Endothelial cell of umbilical vein (primary cell): ENCODE results near the gene SYNPR. TPM values are rescaled to one million over a fixed set of nuclear protein-coding genes. Genes with fewer than 3 reads are reported as not detected.

Experiments used
- BruUV-seq: library from RNA; stranded (reverse); fragments of 400-500 nt; replicated peaks from 2 replicates; lab custom pipeline; 2021; lab: Mats Ljungman, UMichigan
- CTCF ChIA-PET: fragments of 300-600, 350-600 bp; sonication (Branson Sonifier 250); formaldehyde crosslinking; loops from one replicate; lab custom pipeline; 2021; ENCODE audit warnings: antibody characterized with exemption, inconsistent platforms; lab: Charles Lee
- POLR2A ChIA-PET: fragments of 300-600, 350-600 bp; sonication (Branson Sonifier 250); formaldehyde crosslinking; loops from one replicate; lab custom pipeline; 2021; ENCODE audit warnings: antibody characterized with exemption, inconsistent platforms; lab: Charles Lee
- DNase-seq: peaks from one replicate; pipeline ENCODE4 v3.0.0-alpha.2; 2011; ENCODE audit warnings: low read depth, low spot score
- FAIRE-seq: peaks from 2 replicates; lab custom pipeline; 2011; peaks lifted over from hg19 to GRCh38; lab: Jason Lieb, UNC
- H2AFZ ChIP-seq: 2 replicates; pipeline ENCODE4 v1.6.0; 2012; ENCODE audit warnings: low read depth, low read length, control low read depth, inconsistent platforms
- H3K27ac ChIP-seq: 2 replicates; pipeline ENCODE4 v1.5.1; 2011; ENCODE audit warnings: low read depth, mild to moderate bottlenecking, control low read depth, low read length, moderate library complexity; ENCODE audit not compliant: insufficient read depth
- H3K27me3 ChIP-seq, 2 experiments: 2 replicates each; pipeline versions ENCODE4 v1.6.0 to v1.6.1; 2011; ENCODE audit warnings: low read length in 2 of 2, mixed read lengths in 1 of 2; ENCODE audit not compliant: control insufficient read depth in 2 of 2, insufficient read depth in 2 of 2
- H3K36me3 ChIP-seq, 2 experiments: 2 replicates in 1 of 2; 3 replicates in 1 of 2; pipeline ENCODE4 v1.5.1; 2011; ENCODE audit warnings: low read length in 2 of 2, mild to moderate bottlenecking in 1 of 2, moderate library complexity in 1 of 2; ENCODE audit not compliant: control insufficient read depth in 2 of 2, insufficient read depth in 2 of 2; ENCODE audit errors: extremely low read depth in 1 of 2
- H3K4me1 ChIP-seq: 3 replicates; pipeline ENCODE4 v1.5.1; 2011; ENCODE audit warnings: mild to moderate bottlenecking, low read length; ENCODE audit not compliant: control insufficient read depth, insufficient read depth; ENCODE audit errors: extremely low read depth
- H3K4me2 ChIP-seq: 2 replicates; pipeline ENCODE4 v1.6.1; 2011; ENCODE audit warnings: low read length, control low read depth, mixed read lengths; ENCODE audit not compliant: insufficient read depth
- H3K4me3 ChIP-seq, 3 experiments: fragments of 200-600 bp in 1 of 3; sonication (generic), shearing (Covaris generic) in 1 of 3; replicated peaks in 1 of 3; 2 replicates each; pipeline ENCODE4 v1.5.1; 2011 to 2016; ENCODE audit warnings: control low read depth in 3 of 3, low read length in 3 of 3, mild to moderate bottlenecking in 2 of 3, inconsistent platforms in 1 of 3, low read depth in 1 of 3, moderate library complexity in 1 of 3; ENCODE audit not compliant: insufficient read depth in 1 of 3
- H3K79me2 ChIP-seq: 2 replicates; pipeline ENCODE4 v1.6.0; 2012; ENCODE audit warnings: low read length, inconsistent platforms; ENCODE audit not compliant: control insufficient read depth, insufficient read depth
- H3K9ac ChIP-seq: replicated peaks from 2 replicates; pipeline ENCODE3; 2011; ENCODE audit warnings: low read length, control low read depth; ENCODE audit not compliant: insufficient read depth; ENCODE audit errors: extremely low read depth
- H3K9me1 ChIP-seq: replicated peaks from 3 replicates; pipeline ENCODE4 v1.6.0; 2011; ENCODE audit warnings: mild to moderate bottlenecking, low read length; ENCODE audit not compliant: control insufficient read depth, insufficient read depth; ENCODE audit errors: extremely low read depth
- H3K9me3 ChIP-seq: replicated peaks from 2 replicates; pipeline ENCODE4 v1.5.1; 2012; ENCODE audit warnings: low read length, inconsistent platforms; ENCODE audit not compliant: control insufficient read depth, insufficient read depth
- H4K20me1 ChIP-seq: replicated peaks from 2 replicates; pipeline ENCODE3; 2011; ENCODE audit warnings: mild to moderate bottlenecking, low read length; ENCODE audit not compliant: control insufficient read depth, insufficient read depth; ENCODE audit errors: extremely low read depth
- EZH2 ChIP-seq: IDR thresholded peaks from 2 replicates; pipeline ENCODE4 v1.6.1; 2012; ENCODE audit warnings: borderline replicate concordance, low read depth, mild to moderate bottlenecking, moderate library complexity, low read length, inconsistent platforms; ENCODE audit not compliant: severe bottlenecking
- FOS ChIP-seq: IDR thresholded peaks from 2 replicates; pipeline ENCODE4 v1.6.1; 2011; ENCODE audit warnings: mild to moderate bottlenecking, low read length, moderate library complexity, borderline replicate concordance; ENCODE audit not compliant: insufficient read depth
- GATA2 ChIP-seq: IDR thresholded peaks from 2 replicates; pipeline ENCODE4 v1.7.0; 2011; ENCODE audit warnings: low read depth, mild to moderate bottlenecking, moderate library complexity, mixed read lengths, low read length; ENCODE audit not compliant: insufficient read length, insufficient read depth
- JUN ChIP-seq: IDR thresholded peaks from 2 replicates; pipeline ENCODE4 v1.6.1; 2011; ENCODE audit warnings: borderline replicate concordance, low read depth; ENCODE audit not compliant: insufficient read length, insufficient read depth
- MYC ChIP-seq: IDR thresholded peaks from one replicate; pipeline ENCODE4 v1.6.1; 2011; ENCODE audit warnings: mild to moderate bottlenecking, low read depth, low read length
- POLR2A ChIP-seq: IDR thresholded peaks from 2 replicates; pipeline ENCODE4 v1.6.1; 2012; ENCODE audit warnings: low read depth, mild to moderate bottlenecking, control low read depth, low read length
- POLR2AphosphoS5 ChIP-seq: IDR thresholded peaks from 2 replicates; pipeline ENCODE4 v1.6.1; 2012; ENCODE audit warnings: low read depth, mild to moderate bottlenecking, control low read depth, low read length, moderate library complexity; ENCODE audit not compliant: insufficient read depth
- dilution Hi-C: fragments of 300-500 bp; cut with MboI; formaldehyde crosslinking; loops from one replicate; pipeline ENCODE4 v1.15.0; 2019; ENCODE audit warnings: low sequenced_read_pairs; ENCODE audit not compliant: extremely low pct_ligation_motif_present
- intact Hi-C: fragments of 100-400 bp; cut with micrococcal nuclease; formaldehyde crosslinking; loops from one replicate; pipeline ENCODE4 v1.10.0; 2022
- polyA plus RNA-seq, 4 experiments: library from polyadenylated mRNA; depleted of rRNA in 3 of 4; stranded (reverse) in 3 of 4; unstranded in 1 of 4; fragments of >200 nt; gene quantifications; 2 replicates each; pipeline versions ENCODE4 v1.2.1 to v1.2.3, GENCODE V29; 2011 to 2012; ENCODE audit warnings: missing spikeins in 1 of 4
- total RNA-seq: library from RNA; stranded (reverse); gene quantifications from 2 replicates; pipeline ENCODE4 v1.2.3, GENCODE V29; 2021
- TF ChIP-seq, protein P1 (sequence below): IDR thresholded peaks from 2 replicates; pipeline ENCODE4 v1.6.1; 2011; ENCODE audit not compliant: insufficient read depth, insufficient read length
- TF ChIP-seq, protein P2 (sequence below), 2 donors: IDR thresholded peaks; 1 replicate in 1 of 2; 2 replicates in 1 of 2; pipeline ENCODE4 v1.5.1; 2011; ENCODE audit warnings: low read length in 2 of 2, mild to moderate bottlenecking in 2 of 2, moderate library complexity in 2 of 2, control low read depth in 1 of 2, inconsistent platforms in 1 of 2, low read depth in 1 of 2; ENCODE audit not compliant: insufficient read depth in 1 of 2; ENCODE audit errors: extremely low read depth in 1 of 2

Gene SYNPR
- total and polyA plus RNA-seq, 2 donors (not counting 3 experiments of a cell fraction or from before 2014, with no cell fraction given), result not detected

DNA sequence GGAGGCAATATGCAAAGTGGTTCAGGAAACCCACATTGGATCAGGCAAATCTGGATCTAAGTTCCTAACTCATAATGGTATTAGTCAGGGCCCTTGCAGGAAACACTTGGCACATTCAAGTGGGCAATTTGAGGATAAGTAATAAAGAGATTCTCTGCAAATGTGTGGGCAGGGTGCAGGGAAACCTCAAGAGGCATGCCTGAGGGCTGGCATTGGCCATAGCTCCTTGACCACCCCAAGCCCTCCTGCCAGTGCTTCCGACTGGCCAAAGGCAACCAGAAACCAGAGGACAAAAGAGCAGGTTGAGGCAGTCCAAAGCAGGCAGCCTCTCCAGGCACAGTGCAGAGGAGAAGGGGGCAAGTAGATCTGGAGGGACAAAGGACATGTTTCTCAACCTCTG is 243.5 kb downstream of the SYNPR start:
- ChIA-PET POLR2A (no interaction called here), CTCF (no interaction called here)
- Histone ChIP-seq H3K9ac (no peak overlapping the region), H3K27me3 (no peaks in the 10 kb centered on the region), H3K27ac (no peak overlapping the region), H3K4me1 (no peaks in the 10 kb centered on the region), H2AFZ (no peak overlapping the region), H3K4me2 (no peak overlapping the region), H4K20me1 (no peaks in the 10 kb centered on the region), H3K9me3 (no peaks in the 10 kb centered on the region), H3K79me2 (no peaks in the 10 kb centered on the region), H3K36me3 (no peaks in the 10 kb centered on the region), H3K9me1 (no peaks in the 10 kb centered on the region), H3K4me3 (no peak overlapping the region)
- no peak for TF ChIP-seq EZH2
- TF ChIP-seq, protein P1, sequence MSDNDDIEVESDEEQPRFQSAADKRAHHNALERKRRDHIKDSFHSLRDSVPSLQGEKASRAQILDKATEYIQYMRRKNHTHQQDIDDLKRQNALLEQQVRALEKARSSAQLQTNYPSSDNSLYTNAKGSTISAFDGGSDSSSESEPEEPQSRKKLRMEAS, result no peak
- TF ChIP-seq, protein P2, sequence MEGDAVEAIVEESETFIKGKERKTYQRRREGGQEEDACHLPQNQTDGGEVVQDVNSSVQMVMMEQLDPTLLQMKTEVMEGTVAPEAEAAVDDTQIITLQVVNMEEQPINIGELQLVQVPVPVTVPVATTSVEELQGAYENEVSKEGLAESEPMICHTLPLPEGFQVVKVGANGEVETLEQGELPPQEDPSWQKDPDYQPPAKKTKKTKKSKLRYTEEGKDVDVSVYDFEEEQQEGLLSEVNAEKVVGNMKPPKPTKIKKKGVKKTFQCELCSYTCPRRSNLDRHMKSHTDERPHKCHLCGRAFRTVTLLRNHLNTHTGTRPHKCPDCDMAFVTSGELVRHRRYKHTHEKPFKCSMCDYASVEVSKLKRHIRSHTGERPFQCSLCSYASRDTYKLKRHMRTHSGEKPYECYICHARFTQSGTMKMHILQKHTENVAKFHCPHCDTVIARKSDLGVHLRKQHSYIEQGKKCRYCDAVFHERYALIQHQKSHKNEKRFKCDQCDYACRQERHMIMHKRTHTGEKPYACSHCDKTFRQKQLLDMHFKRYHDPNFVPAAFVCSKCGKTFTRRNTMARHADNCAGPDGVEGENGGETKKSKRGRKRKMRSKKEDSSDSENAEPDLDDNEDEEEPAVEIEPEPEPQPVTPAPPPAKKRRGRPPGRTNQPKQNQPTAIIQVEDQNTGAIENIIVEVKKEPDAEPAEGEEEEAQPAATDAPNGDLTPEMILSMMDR (IDR thresholded peaks at IDR 0.05; ENCODE audit: extremely low read depth in 1 of 2, insufficient read depth in 1 of 2, low read depth in 1 of 2, low read length in 2 of 2), result no peak
- no peak for TF ChIP-seq JUN
- no peak for TF ChIP-seq POLR2A
- TF ChIP-seq GATA2, result no peak
- TF ChIP-seq FOS, result no peak
- no peak for TF ChIP-seq POLR2AphosphoS5
- no peak for TF ChIP-seq MYC
- dilution Hi-C loops (no loop called here), intact Hi-C loops (no loop called here)
- no peak for FAIRE-seq
- BruUV-seq, result no TSS peak
- DNase-seq, result no peak
